ENCODE measurements around the gene KIF26A.
"Not testable (repeated sequence)": the region's sequence is repeated elsewhere in the genome, so short reads cannot be mapped to it uniquely, and the experiment has no call there.

KIF26A gene

DNA sequence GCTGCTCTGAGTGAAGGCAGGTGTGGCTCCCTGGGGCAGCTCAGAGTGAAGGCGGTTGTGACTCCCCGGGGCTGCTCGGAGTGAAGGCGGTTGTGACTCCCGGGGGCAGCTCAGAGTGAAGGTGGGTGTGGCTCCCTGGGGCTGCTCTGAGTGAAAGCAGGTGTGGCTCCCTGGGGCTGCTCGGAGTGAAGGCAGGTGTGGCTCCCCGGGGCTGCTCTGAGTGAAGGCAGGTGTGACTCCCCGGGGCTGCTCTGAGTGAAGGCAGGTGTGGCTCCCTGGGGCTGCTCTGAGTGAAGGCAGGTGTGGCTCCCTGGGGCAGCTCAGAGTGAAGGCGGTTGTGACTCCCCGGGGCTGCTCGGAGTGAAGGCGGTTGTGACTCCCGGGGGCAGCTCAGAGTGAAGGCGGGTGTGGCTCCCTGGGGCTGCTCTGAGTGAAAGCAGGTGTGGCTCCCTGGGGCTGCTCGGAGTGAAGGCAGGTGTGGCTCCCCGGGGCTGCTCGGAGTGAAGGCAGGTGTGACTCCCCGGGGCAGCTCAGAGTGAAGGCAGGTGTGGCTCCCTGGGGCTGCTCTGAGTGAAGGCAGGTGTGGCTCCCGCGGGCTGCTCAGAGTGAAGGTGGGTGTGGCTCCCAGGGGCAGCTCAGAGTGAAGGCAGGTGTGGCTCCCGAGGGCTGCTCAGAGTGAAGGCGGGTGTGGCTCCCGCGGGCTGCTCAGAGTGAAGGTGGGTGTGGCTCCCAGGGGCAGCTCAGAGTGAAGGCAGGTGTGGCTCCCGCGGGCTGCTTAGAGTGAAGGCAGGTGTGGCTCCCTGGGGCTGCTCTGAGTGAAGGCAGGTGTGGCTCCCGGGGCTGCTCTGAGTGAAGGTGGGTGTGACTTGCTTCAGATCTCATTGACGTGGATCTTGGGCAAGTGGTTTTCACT is 87.1 kb downstream of the KIF26A start:
- not testable (repeated sequence) for H3K4me3 ChIP-seq (ENCODE audit: low read depth, low read length); H3K36me3 ChIP-seq (ENCODE audit: control insufficient read depth in 2 of 2, insufficient read depth in 1 of 2, low read length in 2 of 2); H3K9me3 ChIP-seq (ENCODE audit: control insufficient read depth, insufficient read depth, low read depth, low read length); H3K4me1 ChIP-seq (ENCODE audit: control insufficient read depth, insufficient read depth, low read length); H3K27ac ChIP-seq (ENCODE audit: extremely low read depth, low read depth, low read length)
- ChIA-PET POLR2A (interaction anchor here (0.7 kb wide), 1 partner anchor 499 kb away, joined by 4 read pairs; the partner anchor contains the start of gene ADSS1), CTCF (interaction anchor here (0.5 to 1.0 kb wide), 4 partner anchors 33 to 148 kb away, joined by 3 to 12 read pairs (median 4); no protein-coding TSS in a partner anchor)

DNA sequence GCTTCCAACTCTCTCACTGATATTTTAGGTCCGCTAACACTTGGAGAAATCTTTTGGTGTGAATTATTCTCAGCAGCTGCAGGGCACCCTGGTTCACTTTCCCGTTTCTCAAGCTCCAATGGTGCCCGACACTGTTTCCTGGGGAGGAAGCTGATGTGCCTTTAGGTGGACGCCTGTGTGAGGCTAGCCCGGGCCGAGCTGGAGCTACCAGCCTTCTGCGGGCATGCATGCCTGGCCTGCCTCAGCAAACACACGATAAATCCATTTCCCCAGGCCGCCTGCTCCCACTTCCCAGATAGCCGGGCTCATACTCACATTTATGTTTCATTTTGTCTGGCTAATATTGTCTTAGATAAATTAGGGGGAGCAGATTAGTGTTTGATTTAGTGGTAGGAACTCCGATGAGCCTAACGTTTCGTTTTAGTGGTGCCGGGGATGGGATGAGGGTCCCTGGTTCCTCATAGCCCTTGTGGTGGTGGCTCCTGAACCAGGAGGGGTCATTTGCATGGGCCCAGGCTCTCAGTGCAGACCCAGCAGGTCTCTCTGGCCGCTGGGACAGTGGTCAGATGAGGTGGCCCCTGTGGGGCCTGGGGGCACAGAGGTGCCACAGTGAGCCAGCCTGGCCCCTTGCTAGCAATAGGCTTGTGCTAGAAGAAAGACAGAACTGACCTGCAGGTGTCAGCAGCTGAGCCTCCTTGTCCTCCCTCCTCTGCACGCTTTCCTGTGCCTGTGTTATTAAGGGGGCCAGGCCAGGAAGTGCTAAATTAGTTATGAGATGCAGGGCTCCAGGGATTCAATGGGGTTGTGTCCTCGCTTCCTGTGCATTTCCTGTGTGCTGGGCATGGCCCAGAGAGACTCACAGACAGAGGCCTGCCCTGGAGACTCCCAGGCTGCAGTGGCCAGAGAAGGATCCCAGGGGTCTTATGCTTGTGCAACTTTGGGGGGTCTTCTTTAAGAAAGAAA is 88.3 kb downstream of the KIF26A start:
- Histone ChIP-seq H3K36me3 (ENCODE audit: control insufficient read depth in 2 of 2, insufficient read depth in 1 of 2, low read length in 2 of 2) (no peaks in the 10 kb centered on the region; a peak in 1 of 3 replicates), H3K27ac (ENCODE audit: extremely low read depth, low read depth, low read length) (no peak overlapping the region), H3K9me3 (ENCODE audit: control insufficient read depth, insufficient read depth, low read depth, low read length) (no peaks in the 10 kb centered on the region), H3K4me3 (ENCODE audit: low read depth, low read length) (no peak overlapping the region), H3K4me1 (ENCODE audit: control insufficient read depth, insufficient read depth, low read length) (no peaks in the 10 kb centered on the region)
- no peak for TF ChIP-seq ZNF292 (tag by site-specific recombination; IDR thresholded peaks at IDR 0.05; ENCODE audit: borderline replicate concordance, low read depth)
- TF ChIP-seq ZNF792 (tag by site-specific recombination; IDR thresholded peaks at IDR 0.05): no peak
- TF ChIP-seq, protein P1, sequence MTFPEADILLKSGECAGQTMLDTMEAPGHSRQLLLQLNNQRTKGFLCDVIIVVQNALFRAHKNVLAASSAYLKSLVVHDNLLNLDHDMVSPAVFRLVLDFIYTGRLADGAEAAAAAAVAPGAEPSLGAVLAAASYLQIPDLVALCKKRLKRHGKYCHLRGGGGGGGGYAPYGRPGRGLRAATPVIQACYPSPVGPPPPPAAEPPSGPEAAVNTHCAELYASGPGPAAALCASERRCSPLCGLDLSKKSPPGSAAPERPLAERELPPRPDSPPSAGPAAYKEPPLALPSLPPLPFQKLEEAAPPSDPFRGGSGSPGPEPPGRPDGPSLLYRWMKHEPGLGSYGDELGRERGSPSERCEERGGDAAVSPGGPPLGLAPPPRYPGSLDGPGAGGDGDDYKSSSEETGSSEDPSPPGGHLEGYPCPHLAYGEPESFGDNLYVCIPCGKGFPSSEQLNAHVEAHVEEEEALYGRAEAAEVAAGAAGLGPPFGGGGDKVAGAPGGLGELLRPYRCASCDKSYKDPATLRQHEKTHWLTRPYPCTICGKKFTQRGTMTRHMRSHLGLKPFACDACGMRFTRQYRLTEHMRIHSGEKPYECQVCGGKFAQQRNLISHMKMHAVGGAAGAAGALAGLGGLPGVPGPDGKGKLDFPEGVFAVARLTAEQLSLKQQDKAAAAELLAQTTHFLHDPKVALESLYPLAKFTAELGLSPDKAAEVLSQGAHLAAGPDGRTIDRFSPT (tag by site-specific recombination; IDR thresholded peaks at IDR 0.05): no peak
- TF ChIP-seq ZNF707 (tag by site-specific recombination; IDR thresholded peaks at IDR 0.05): no peak
- no peak for TF ChIP-seq OSR2 (tag by site-specific recombination; IDR thresholded peaks at IDR 0.05)
- TF ChIP-seq ZNF433 (tag by site-specific recombination; IDR thresholded peaks at IDR 0.05; ENCODE audit: low read depth): no peak
- TF ChIP-seq, protein P2, sequence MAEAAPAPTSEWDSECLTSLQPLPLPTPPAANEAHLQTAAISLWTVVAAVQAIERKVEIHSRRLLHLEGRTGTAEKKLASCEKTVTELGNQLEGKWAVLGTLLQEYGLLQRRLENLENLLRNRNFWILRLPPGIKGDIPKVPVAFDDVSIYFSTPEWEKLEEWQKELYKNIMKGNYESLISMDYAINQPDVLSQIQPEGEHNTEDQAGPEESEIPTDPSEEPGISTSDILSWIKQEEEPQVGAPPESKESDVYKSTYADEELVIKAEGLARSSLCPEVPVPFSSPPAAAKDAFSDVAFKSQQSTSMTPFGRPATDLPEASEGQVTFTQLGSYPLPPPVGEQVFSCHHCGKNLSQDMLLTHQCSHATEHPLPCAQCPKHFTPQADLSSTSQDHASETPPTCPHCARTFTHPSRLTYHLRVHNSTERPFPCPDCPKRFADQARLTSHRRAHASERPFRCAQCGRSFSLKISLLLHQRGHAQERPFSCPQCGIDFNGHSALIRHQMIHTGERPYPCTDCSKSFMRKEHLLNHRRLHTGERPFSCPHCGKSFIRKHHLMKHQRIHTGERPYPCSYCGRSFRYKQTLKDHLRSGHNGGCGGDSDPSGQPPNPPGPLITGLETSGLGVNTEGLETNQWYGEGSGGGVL (tag by site-specific recombination; IDR thresholded peaks at IDR 0.05): no peak
- no peak for TF ChIP-seq PATZ1 (tag by site-specific recombination; IDR thresholded peaks at IDR 0.05)
- no peak for TF ChIP-seq GLI4 (tag by site-specific recombination; IDR thresholded peaks at IDR 0.05)
- no peak for TF ChIP-seq ZBTB48 (tag by site-specific recombination; IDR thresholded peaks at IDR 0.05)
- ChIA-PET POLR2A (no interaction called here), CTCF (interaction anchor here (0.5 kb wide), 1 partner anchor 32 kb away, joined by 4 read pairs; no protein-coding TSS in a partner anchor)

GRCh38 chr14:104227806-104228205 is 89.4 kb downstream of the KIF26A start:
- POLR2A ChIA-PET: no interaction called here
- CTCF ChIA-PET: interaction anchor here (0.6 kb wide), 1 partner anchor 456 kb away, joined by 3 read pairs; no protein-coding TSS in a partner anchor
- H3K4me3 ChIP-seq (ENCODE audit: low read depth, low read length): no peak overlapping the region

More at GRCh38 chr14:104227806-104228205, 89.4 kb downstream of the KIF26A start:
- H3K4me1 ChIP-seq (ENCODE audit: control insufficient read depth, insufficient read depth, low read length): no peaks in the 10 kb centered on the region
- no peaks in the 10 kb centered on the region; a peak in 1 of 3 replicates for H3K36me3 ChIP-seq (ENCODE audit: control insufficient read depth in 2 of 2, insufficient read depth in 1 of 2, low read length in 2 of 2)
- no peaks in the 10 kb centered on the region for H3K9me3 ChIP-seq (ENCODE audit: control insufficient read depth, insufficient read depth, low read depth, low read length)
- H3K27ac ChIP-seq (ENCODE audit: extremely low read depth, low read depth, low read length): no peak overlapping the region
- TF ChIP-seq MZF1 (tag by site-specific recombination; IDR thresholded peaks at IDR 0.05; ENCODE audit: borderline replicate concordance) (no peak), ZNF707 (tag by site-specific recombination; IDR thresholded peaks at IDR 0.05) (no peak), ZNF23 (tag by site-specific recombination; IDR thresholded peaks at IDR 0.05; ENCODE audit: borderline replicate concordance) (no peak), ZNF624 (tag by site-specific recombination; IDR thresholded peaks at IDR 0.05) (no peak), ZNF645 (tag by site-specific recombination; IDR thresholded peaks at IDR 0.05) (no peak), ZNF146 (tag by site-specific recombination; IDR thresholded peaks at IDR 0.05) (no peak), ZNF555 (tag by site-specific recombination; conservative IDR thresholded peaks at IDR 0.05) (no peak)
- TF ChIP-seq, protein P3, sequence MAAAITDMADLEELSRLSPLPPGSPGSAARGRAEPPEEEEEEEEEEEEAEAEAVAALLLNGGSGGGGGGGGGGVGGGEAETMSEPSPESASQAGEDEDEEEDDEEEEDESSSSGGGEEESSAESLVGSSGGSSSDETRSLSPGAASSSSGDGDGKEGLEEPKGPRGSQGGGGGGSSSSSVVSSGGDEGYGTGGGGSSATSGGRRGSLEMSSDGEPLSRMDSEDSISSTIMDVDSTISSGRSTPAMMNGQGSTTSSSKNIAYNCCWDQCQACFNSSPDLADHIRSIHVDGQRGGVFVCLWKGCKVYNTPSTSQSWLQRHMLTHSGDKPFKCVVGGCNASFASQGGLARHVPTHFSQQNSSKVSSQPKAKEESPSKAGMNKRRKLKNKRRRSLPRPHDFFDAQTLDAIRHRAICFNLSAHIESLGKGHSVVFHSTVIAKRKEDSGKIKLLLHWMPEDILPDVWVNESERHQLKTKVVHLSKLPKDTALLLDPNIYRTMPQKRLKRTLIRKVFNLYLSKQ (tag by site-specific recombination; IDR thresholded peaks at IDR 0.05; ENCODE audit: borderline replicate concordance): no peak

Data from HEK293 (cell line).